Measurements from ENCODE around the gene KCNJ14. TPM values are rescaled to one million over a fixed set of nuclear protein-coding genes. Genes with fewer than 3 reads are reported as not detected.
"Not testable (repeated sequence)": the region's sequence is repeated elsewhere in the genome, so short reads cannot be mapped to it uniquely, and the experiment has no call there.

Gene KCNJ14
- total and polyA plus RNA-seq, 2 experiments from 2014 or later = 0.48 to 0.97 TPM

GRCh38 chr19:48484247-48484893 is 29.0 kb downstream of the KCNJ14 start:
- 75 to 78% methylated on average over 16 of the region's 16 CpGs for WGBS, 2 experiments (ENCODE audit: low coverage in 1 of 2, low lambda C conversion rate in 2 of 2, missing lambda C conversion rate in 2 of 2)
- H3F3A ChIP-seq (ENCODE audit: insufficient read depth) = peaks cover 41% of the 10 kb centered on the region
- peaks cover 3% of the 10 kb centered on the region; the same call in 1 of the 2 replicates for H3K36me3 ChIP-seq (ENCODE audit: low read depth)
- TF ChIP-seq EZH2 (IDR thresholded peaks at IDR 0.05; ENCODE audit: insufficient read depth, poor library complexity, severe bottlenecking) (no peak), EZH2phosphoT487 (IDR thresholded peaks at IDR 0.05; ENCODE audit: insufficient read depth, low read depth) (no peak)
- no peak overlapping the region for H3K9ac ChIP-seq
- H3K4me2 ChIP-seq (ENCODE audit: unreplicated experiment) = no peak overlapping the region
- H3K79me2 ChIP-seq (ENCODE audit: insufficient read depth) = no peaks in the 10 kb centered on the region
- H3K4me3 ChIP-seq = no peak overlapping the region
- H3K27me3 ChIP-seq (replicated peaks; ENCODE audit: insufficient read depth) = no peaks in the 10 kb centered on the region
- DNase-seq = no peak
- H2AFZ ChIP-seq = no peak overlapping the region
- H3K9me2 ChIP-seq (ENCODE audit: insufficient read depth) = no peaks in the 10 kb centered on the region
- in situ Hi-C loops (cut with MboI) = no loop called here
- H3K4me1 ChIP-seq (ENCODE audit: insufficient read depth) = peaks cover 45% of the 10 kb centered on the region
- no peak overlapping the region for H3K27ac ChIP-seq
- no peaks in the 10 kb centered on the region for H3K9me3 ChIP-seq (ENCODE audit: low read depth)
- no peaks in the 10 kb centered on the region for H4K20me1 ChIP-seq (ENCODE audit: insufficient read depth)

- Histone ChIP-seq H3F3A (ENCODE audit: insufficient read depth) (peaks cover 34% of the 10 kb centered on the region), H3K79me2 (ENCODE audit: insufficient read depth) (no peaks in the 10 kb centered on the region), H3K9ac (no peak overlapping the region), H3K4me3 (no peak overlapping the region), H3K9me2 (ENCODE audit: insufficient read depth) (no peaks in the 10 kb centered on the region), H3K36me3 (ENCODE audit: low read depth) (no peaks in the 10 kb centered on the region), H3K9me3 (ENCODE audit: low read depth) (no peaks in the 10 kb centered on the region), H2AFZ (no peak overlapping the region), H3K27ac (no peak overlapping the region), H4K20me1 (ENCODE audit: insufficient read depth) (no peaks in the 10 kb centered on the region), H3K4me2 (ENCODE audit: unreplicated experiment) (no peak overlapping the region), H3K27me3 (replicated peaks; ENCODE audit: insufficient read depth) (no peaks in the 10 kb centered on the region), H3K4me1 (ENCODE audit: insufficient read depth) (peaks cover 39% of the 10 kb centered on the region)
- 77 to 78% methylated on average over 22 to 37 of the region's 37 CpGs for WGBS, 2 experiments (ENCODE audit: low coverage in 1 of 2, low lambda C conversion rate in 2 of 2, missing lambda C conversion rate in 2 of 2)
- TF ChIP-seq EZH2 (IDR thresholded peaks at IDR 0.05; ENCODE audit: insufficient read depth, poor library complexity, severe bottlenecking) (no peak), EZH2phosphoT487 (IDR thresholded peaks at IDR 0.05; ENCODE audit: insufficient read depth, low read depth) (no peak)
- in situ Hi-C loops (cut with MboI) = no loop called here
- DNase-seq = no peak
Observed at GRCh38 chr19:48484931-48485612, 29.7 kb downstream of the KCNJ14 start.

- 88 to 92% methylated on average over 9 to 10 of the region's 10 CpGs for WGBS, 2 experiments (ENCODE audit: low coverage in 1 of 2, low lambda C conversion rate in 2 of 2, missing lambda C conversion rate in 2 of 2)
- H3K9me2 ChIP-seq (ENCODE audit: insufficient read depth); H3K4me2 ChIP-seq (ENCODE audit: unreplicated experiment); in situ Hi-C loops (cut with MboI); H3K27ac ChIP-seq; H3K79me2 ChIP-seq (ENCODE audit: insufficient read depth); H4K20me1 ChIP-seq (ENCODE audit: insufficient read depth); H3K9me3 ChIP-seq (ENCODE audit: low read depth); H2AFZ ChIP-seq; H3K4me3 ChIP-seq; H3K36me3 ChIP-seq (ENCODE audit: low read depth); H3K9ac ChIP-seq; H3K27me3 ChIP-seq (replicated peaks; ENCODE audit: insufficient read depth); DNase-seq: not testable (repeated sequence)
- H3F3A ChIP-seq (ENCODE audit: insufficient read depth) = peaks cover 26% of the 10 kb centered on the region
- peaks cover 25% of the 10 kb centered on the region for H3K4me1 ChIP-seq (ENCODE audit: insufficient read depth)
Observed at GRCh38 chr19:48486706-48487105, 31.3 kb downstream of the KCNJ14 start.

DNA sequence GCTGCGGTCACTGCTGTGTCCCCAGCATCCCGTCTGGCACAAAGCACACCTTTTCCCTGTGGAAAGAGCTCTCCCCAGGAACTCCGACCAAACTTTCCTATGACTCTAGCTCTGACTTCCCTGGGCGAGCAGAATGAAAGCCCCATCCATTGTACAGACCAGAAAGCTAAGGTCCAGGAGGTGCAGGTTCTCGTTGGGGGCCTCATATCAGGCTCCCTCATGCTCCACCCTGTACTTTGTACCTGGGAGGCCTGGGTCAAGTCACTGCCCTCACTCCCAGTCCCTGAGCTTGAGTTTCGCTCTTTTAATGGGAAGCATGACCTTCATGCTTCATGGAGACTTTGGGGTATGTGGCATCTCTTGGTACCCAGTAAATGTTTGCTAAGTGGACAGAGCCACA is 32.2 kb downstream of the KCNJ14 start:
- Histone ChIP-seq H3K27ac (peak overlapping the region; percentile 70), H2AFZ (no peak overlapping the region), H3F3A (ENCODE audit: insufficient read depth) (peaks cover 17% of the 10 kb centered on the region), H3K9me2 (ENCODE audit: insufficient read depth) (no peaks in the 10 kb centered on the region), H3K9ac (peak overlapping the region; percentile 49; the same call in 1 of the 2 replicates), H3K9me3 (ENCODE audit: low read depth) (no peaks in the 10 kb centered on the region), H4K20me1 (ENCODE audit: insufficient read depth) (no peaks in the 10 kb centered on the region), H3K4me3 (peak overlapping the region; percentile 12; the same call in 1 of the 2 replicates), H3K79me2 (ENCODE audit: insufficient read depth) (no peaks in the 10 kb centered on the region), H3K4me2 (ENCODE audit: unreplicated experiment) (peak overlapping the region; percentile 81), H3K36me3 (ENCODE audit: low read depth) (no peaks in the 10 kb centered on the region), H3K4me1 (ENCODE audit: insufficient read depth) (peaks cover 16% of the 10 kb centered on the region), H3K27me3 (replicated peaks; ENCODE audit: insufficient read depth) (no peaks in the 10 kb centered on the region)
- in situ Hi-C loops (cut with MboI) = no loop called here
- DNase-seq = no peak
- 71 to 72% methylated on average over 6 of the region's 6 CpGs for WGBS, 2 experiments (ENCODE audit: low coverage in 1 of 2, low lambda C conversion rate in 2 of 2, missing lambda C conversion rate in 2 of 2)
- no peak for TF ChIP-seq EZH2phosphoT487 (IDR thresholded peaks at IDR 0.05; ENCODE audit: insufficient read depth, low read depth)
- TF ChIP-seq EZH2 (IDR thresholded peaks at IDR 0.05; ENCODE audit: insufficient read depth, poor library complexity, severe bottlenecking) = no peak
